Glomerular endothelial cell (primary cell): ENCODE data around the gene FAM114A1. TPM values are rescaled to one million over a fixed set of nuclear protein-coding genes. Genes with fewer than 3 reads are reported as not detected.
"Not testable (repeated sequence)": the region's sequence is repeated elsewhere in the genome, so short reads cannot be mapped to it uniquely, and the experiment has no call there.

Experiments
- DNase-seq: peaks from one replicate; pipeline ENCODE4 v3.0.0-alpha.2; 2011; ENCODE audit warnings: low read depth, low spot score; ENCODE audit errors: extremely low read depth
- total RNA-seq: library from RNA; depleted of rRNA; stranded (reverse); fragments of >200 nt; gene quantifications from 2 replicates; pipeline ENCODE4 v1.2.3, GENCODE V29; 2015

FAM114A1 gene
- total RNA-seq, 1 donor from 2014 or later = 174 TPM

DNA sequence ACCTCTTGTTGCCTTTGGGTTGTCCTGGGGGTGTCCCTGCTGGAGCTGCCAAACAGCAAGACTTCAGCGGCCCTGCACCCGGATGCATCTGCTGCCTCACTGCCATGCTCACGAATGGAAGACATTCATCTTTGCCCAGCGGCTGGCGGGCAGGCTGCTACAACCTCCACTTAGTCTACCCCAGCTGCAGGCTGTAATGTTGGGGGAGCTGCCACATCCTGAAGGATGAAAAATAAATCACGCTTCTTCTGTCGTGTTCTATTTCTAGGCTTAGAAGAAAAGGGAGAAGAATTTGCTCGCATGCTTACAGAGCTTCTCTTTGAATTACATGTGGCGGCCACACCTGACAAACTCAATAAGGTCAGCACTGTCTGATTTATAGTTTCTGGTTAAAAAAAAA is 61.4 kb downstream of the FAM114A1 start:
- DNase-seq = no peak

GRCh38 chr4:38930204-38930603 is 62.6 kb downstream of the FAM114A1 start:
- DNase-seq = no peak

DNA sequence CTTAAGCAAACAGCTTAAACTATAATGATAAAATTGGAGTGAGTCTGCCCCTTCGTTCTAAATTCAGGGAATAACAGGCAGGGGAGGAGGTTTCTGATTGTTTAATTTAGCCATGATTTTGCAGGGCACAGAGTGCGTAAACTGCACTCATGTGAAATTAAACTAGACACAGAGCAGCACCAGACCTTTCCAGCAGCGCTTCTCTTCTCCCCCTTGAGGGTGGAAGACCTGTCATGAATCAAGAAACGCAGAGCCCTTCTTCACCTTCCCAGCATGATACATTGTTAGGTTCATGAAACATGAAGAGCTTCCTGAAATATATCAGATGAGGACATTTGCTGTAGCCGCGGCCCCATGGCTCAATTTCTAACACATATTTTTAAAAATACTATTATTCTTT is 63.1 kb downstream of the FAM114A1 start:
- DNase-seq = no peak

DNA sequence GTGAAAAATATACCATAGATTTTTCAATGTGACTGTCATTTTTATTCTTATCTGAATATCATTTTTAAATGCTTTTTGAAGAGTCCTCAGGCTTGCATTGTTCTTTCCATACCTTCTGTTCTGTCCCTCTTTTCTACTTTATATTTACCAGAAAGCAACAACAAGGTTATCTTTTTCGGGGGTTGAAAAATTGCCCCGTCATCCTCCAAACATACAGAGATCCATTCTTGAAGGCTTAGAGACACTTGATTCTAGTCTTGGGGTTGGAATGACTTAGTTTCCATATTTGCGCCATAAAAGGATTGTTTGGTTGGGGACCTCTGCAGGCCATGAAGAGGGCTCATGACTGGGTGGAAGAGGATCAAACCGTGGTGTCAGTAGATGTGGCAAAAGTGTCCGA is 63.5 kb downstream of the FAM114A1 start:
- no peak for DNase-seq

GRCh38 chr4:38935391-38936073 is 67.9 kb downstream of the FAM114A1 start:
- DNase-seq = no peak

- no peak for DNase-seq
Measured at GRCh38 chr4:38939165-38939564, 71.6 kb downstream of the FAM114A1 start.

DNA sequence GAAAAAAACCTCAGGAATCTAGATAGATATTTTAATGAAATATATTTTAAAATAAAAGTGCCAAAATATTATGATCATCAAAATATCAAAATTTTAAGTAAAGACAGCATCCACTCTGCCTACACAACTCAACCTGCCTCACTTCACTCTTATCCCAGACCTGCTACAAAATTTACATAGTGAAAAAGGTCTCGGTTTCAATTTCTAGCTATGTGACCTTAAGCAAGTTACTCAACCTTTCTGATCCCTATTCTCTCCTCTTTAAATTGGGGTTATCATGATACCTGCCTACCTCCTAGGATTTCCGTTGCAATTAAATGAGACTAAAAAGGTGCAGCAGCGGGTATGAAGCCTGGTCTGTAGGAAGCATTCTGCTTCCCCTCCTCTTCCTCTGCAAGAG is 72.9 kb downstream of the FAM114A1 start:
- no peak for DNase-seq

GRCh38 chr4:38941906-38942305 is 74.3 kb downstream of the FAM114A1 start:
- DNase-seq = not testable (repeated sequence)

GRCh38 chr4:38943343-38943742 is 75.7 kb downstream of the FAM114A1 start:
- no peak for DNase-seq

GRCh38 chr4:38944440-38944839 is 76.8 kb downstream of the FAM114A1 start:
- DNase-seq = no peak

DNA sequence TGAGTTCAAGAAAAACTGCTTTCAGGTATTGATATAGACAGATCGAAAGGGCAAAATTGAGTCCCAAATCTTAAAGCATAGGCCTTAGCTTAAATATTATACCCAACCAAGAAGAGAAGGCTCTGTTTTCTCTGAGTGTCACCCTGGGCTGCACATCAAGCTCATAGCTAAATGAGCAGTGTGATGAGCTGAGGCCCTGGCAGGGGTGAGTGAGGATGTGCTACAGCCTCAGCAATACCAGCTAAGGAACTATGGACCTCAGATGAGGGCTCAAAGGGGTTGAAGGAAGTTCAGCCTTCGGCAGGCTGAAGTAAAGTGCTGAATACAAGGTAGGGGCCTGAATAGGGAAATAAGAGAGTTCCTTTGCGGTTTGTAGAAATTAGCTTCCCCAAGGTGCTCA is 79.3 kb downstream of the FAM114A1 start:
- DNase-seq = no peak

DNA sequence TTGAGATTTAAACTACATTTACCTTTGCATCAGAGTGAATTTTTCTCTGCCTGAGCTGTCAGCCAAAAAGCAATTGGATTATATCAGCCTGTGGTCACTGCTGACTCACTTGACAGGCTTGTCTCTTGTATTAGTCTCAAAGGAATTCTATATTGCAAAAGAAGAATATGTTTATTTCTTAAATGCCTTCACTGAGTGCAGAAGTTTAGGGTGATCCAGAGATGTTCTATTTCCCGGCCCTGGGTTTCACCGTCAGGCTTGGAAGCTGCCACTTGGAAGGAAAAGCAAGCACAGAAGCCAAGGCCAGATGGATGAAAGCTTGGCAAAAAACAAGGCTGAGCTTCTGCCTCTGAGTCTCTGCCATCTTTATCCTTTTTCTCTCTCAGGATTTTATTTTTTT is 80.9 kb downstream of the FAM114A1 start:
- no peak for DNase-seq

DNA sequence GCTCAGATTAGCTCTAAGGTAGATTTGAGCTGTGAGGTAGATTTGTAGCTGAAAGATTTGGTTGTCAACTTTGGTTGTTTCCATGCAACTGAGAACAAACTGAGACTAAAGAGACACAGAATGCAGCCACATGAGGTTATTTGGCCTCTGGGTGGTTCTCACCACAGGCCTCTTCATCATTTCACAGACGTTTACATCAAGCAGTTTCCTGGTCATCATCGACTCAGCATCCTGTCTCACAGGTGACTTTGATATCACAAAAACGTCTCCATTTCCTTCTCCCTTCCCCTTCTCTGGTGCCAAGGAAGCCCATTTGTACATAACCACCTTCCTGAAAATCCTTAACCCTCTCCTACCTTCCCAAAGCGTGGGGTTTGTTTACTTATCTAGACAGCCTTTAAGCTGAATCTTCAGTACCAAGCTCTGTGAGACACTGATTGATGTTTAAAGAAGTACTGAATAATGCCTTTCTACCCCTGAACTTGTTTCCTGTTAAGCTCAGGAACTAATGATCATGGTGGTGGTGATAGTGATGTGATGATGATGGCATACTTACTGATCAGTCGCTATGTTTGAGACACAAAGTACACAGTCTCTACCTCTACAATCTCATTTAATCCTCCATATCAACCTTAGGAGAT is 81.9 kb downstream of the FAM114A1 start:
- DNase-seq = no peak

GRCh38 chr4:38950159-38950558 is 82.6 kb downstream of the FAM114A1 start:
- no peak for DNase-seq

GRCh38 chr4:38950734-38951133 is 83.1 kb downstream of the FAM114A1 start:
- DNase-seq = no peak

DNA sequence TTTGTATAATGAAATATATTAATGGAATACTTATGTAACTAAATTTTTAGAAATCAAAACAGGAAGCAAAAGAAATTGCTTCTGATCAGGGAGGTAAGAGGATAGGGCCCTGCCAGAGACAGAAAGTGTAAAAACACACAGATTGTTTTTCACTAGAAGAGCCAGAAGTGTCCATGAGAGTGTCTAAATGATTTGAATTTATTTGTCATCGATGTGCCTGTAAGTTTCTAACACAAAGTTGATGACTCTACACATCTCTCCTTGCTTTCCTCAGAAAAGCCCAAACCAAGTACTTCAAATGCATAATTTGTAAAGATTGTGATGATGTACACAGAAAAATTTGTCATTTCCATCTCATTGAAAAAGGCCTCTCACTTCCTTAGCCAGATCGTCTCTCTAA is 84.0 kb downstream of the FAM114A1 start:
- DNase-seq = no peak

DNA sequence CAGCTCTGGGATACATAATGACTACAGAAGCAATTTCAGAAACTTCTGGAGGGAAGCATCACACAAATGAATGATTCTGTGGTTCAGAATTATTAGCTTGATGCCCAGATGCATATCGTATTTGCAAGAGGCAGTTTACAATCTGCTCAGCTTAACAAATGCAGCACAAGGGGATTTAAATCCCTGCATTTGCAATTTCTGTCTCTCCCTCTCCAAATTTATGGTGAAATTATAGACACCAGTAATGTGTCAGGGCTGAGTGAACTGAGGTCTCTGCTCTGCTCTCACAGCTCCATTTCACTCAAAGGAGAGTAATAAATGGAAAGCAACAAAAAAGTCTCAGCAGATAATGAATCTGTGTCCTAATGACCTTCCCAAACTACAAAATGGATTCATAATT is 84.4 kb downstream of the FAM114A1 start:
- DNase-seq = no peak

GRCh38 chr4:38954727-38955126 is 87.1 kb downstream of the FAM114A1 start:
- DNase-seq = no peak

DNA sequence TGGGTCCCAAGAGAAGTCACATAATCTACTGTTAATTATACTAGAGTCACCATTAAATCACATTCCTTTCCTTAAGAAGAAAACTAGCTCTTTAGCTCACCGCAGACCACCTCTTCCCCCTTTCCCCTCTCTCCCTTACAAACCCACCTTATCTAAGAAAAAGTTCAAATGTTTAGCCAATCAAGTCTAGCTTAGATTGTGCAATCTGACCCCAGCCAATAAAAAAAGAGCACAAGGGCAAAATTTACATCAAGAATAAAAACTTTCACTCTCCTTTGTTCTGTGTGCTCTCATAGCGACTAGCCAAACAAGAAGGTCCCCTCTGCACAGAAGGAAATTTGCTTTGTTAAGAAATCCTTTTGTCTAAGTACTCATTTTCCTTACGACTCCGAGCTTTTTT is 88.4 kb downstream of the FAM114A1 start:
- DNase-seq = no peak

DNA sequence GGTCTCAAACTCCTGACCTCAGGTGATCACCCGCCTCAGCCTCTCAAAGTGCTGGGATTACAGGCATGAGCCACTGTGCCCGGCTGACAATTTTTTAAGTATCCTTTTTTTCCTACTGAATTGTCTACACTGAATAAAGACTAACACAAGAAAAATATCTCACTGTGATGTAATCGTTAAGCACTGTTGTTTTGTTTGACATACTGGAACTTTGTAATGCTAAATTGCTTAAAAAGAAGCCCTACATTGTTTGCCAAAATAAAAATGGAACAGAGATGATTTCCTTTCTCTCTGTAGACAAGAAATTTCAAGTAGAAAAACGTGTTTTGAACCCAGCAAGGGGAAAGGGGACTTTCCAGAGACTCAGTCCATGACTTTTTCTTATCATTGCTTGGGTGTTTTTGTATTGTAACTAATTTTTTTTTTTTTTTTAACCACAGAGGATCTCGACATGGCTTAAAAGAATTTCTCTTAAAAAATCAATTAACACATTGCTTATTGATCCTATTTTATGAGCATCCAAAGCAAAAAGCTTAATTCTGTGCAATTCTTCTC is 89.7 kb downstream of the FAM114A1 start:
- DNase-seq = no peak

DNA sequence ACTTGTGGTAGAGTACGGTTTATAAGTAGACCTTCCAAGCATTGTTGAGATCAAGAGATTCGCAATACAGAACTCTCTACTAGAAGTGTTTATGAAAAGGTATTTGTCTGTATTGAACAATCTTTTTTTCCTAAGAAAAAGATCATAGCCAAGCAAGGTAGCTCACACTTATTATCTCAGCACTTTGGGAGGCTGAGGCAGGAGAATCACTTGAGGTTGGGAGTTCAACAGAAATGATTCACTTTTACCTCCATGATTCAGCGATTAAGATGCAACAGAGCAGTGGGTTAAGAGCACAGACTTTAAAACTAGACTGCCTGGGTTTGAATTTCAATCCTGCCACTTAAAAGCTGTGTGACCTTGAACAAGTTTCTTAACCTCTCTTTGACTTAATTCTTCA is 90.3 kb downstream of the FAM114A1 start:
- DNase-seq = no peak

DNA sequence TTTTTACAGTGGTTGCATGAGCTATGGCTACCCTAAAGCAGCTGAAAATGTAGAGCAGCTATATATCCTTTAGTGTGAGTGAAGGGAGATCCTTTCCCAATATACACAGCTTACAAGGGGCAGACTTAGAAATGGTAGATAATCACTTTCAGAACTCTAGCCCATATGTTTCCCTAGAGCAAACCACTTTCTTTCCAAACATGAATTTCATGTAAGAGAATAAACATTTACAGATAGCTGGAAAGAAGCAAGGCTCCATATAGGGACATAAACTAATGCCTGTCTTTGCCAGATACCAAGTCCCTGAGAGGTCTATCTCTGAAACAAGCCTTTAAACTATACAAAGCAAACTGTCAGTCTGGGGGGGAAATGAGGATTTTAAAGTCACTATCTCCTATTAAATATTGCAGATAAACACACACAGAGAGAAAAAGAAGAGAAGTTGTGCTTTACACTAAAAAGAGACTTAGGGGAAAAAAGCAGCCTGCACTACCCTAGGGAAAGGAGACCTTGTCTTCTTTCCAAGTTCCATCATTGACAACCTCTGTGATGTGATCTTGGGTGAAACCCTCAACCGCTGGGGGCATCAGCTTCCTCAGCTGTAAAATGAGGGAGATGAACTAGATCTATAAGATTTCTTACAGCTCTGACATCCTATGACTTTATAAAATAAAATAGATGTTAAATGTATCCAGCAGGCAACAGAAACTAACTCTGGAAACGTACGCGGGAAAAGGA is 91.0 kb downstream of the FAM114A1 start:
- no peak for DNase-seq
